ENCODE measurements around the gene MAFG. TPM values are rescaled to one million over a fixed set of nuclear protein-coding genes. Genes with fewer than 3 reads are reported as not detected.

The MAFG gene
- total RNA-seq, 1 experiment from 2014 or later, result 31.4 TPM

DNA sequence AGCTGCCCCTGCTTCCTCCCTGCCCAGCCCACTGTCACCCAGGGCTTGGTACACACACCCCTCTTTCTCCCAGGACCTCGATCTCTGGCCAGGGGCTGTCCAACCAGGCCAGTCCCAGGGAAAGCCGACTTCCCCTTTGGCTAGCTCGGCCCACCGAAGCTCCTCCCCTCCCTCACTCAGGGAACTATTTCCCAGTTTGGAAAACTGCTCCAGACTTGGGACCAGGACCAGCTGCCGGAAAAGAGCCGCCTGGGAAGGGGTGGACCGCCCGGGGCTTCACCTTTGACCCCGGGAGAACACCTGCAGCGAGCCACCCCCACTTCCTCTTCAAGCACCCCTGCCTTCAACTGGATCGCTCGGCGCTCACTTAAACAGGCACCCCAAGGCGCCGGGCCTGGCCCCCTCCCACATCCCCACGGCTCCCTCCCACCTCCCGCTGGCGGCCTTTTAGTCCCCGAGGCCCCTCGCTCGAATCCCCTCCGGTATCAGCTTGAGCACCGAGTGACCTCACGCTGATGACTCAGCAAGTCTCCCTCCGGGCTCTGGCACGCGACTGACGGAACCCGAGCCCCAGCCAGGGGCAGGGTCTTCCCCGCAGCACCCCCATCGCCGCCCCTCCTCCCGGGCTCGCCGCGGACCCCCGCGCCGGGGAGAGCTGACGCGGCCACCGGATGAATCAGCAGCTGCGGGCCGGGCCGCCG is 934 bp downstream of the MAFG start:
- H3K18ac ChIP-seq (ENCODE audit: insufficient read length, low read depth, low read length), result no peak overlapping the region
- no CpG with 5 or more reads among the region's 46 CpGs for WGBS (ENCODE audit: extremely low coverage, insufficient read length, low lambda C conversion rate)
- peak overlapping the region; percentile 31 to 96 (median 86); a peak in 4 of 7 replicates for H3K27ac Mint-ChIP-seq
- H2AK5ac ChIP-seq (ENCODE audit: insufficient read length, low read length), result no peak overlapping the region
- no peaks in the 10 kb centered on the region for H4K20me1 ChIP-seq (ENCODE audit: control insufficient read depth, insufficient read depth, insufficient read length)
- H4K8ac ChIP-seq (replicated peaks; ENCODE audit: insufficient read length, low read depth, low read length), result no peak overlapping the region
- H3K4ac ChIP-seq (ENCODE audit: low read depth, low read length), result no peak overlapping the region
- H3K79me1 ChIP-seq (ENCODE audit: insufficient read depth, low read depth, low read length, poor library complexity, severe bottlenecking), result peaks cover 5% of the 10 kb centered on the region
- H2BK12ac ChIP-seq (ENCODE audit: insufficient read length, low read depth, low read length), result no peak overlapping the region
- no peak overlapping the region for H2BK120ac ChIP-seq (ENCODE audit: low read depth, low read length, poor library complexity, severe bottlenecking)
- H4K5ac ChIP-seq (ENCODE audit: insufficient read length, low read depth, low read length), result no peak overlapping the region
- peaks cover 11% of the 10 kb centered on the region for H3K23me2 ChIP-seq (ENCODE audit: insufficient read length, low read depth, low read length, poor library complexity, severe bottlenecking)
- H3K9ac ChIP-seq (ENCODE audit: extremely low read depth, insufficient read length, low read length), result no peak overlapping the region
- H3K14ac ChIP-seq (ENCODE audit: insufficient read depth, low read length), result no peak overlapping the region
- H3K36me3 Mint-ChIP-seq (ENCODE audit: insufficient read depth in 1 of 3, low read depth in 3 of 3), result peaks cover 5 to 13% (median 8%) of the 10 kb centered on the region in 3 experiments; a peak in 6 of 7 replicates
- H3K27ac ChIP-seq (ENCODE audit: insufficient read length, low read depth, low read length), result no peak overlapping the region
- no peaks in the 10 kb centered on the region; the same call in 1 of the 2 replicates for H3K27me3 ChIP-seq (ENCODE audit: insufficient read depth, low read length)
- no peak overlapping the region for H2BK5ac ChIP-seq (ENCODE audit: insufficient read length, low read length)
- no peak overlapping the region for H3K23ac ChIP-seq (ENCODE audit: insufficient read length, low read depth, low read length)
- DNase-seq, result peak; percentile 77
- peaks cover 3% of the 10 kb centered on the region; the same call in 1 of the 2 replicates for H3K4me1 ChIP-seq (ENCODE audit: insufficient read depth, low read length)
- peaks cover 19% of the 10 kb centered on the region for H3K27me3 Mint-ChIP-seq (ENCODE audit: low read depth)
- no peaks in the 10 kb centered on the region for H3K9me3 ChIP-seq (ENCODE audit: control insufficient read depth, low read depth, low read length)
- H3K4me3 Mint-ChIP-seq, result peak overlapping the region; percentile 79 to 85
- no peak for TF ChIP-seq CTCF (conservative IDR thresholded peaks at IDR 0.05)
- no peak overlapping the region for H2BK15ac ChIP-seq (ENCODE audit: low read depth, low read length)
- peak overlapping the region; percentile 15 for H3K4me2 ChIP-seq (ENCODE audit: insufficient read depth, insufficient read length, low read length)
- H3K4me1 Mint-ChIP-seq, result peaks cover 32 to 38% of the 10 kb centered on the region in 2 experiments
- H3K56ac ChIP-seq (ENCODE audit: insufficient read length, low read depth, low read length), result no peak overlapping the region
- H2BK20ac ChIP-seq (ENCODE audit: low read depth, low read length, poor library complexity, severe bottlenecking), result no peak overlapping the region
- no peak overlapping the region for H4K91ac ChIP-seq (ENCODE audit: insufficient read length, low read depth, low read length)
- peaks cover 21% of the 10 kb centered on the region; the same call in 1 of the 2 replicates for H3K79me2 ChIP-seq (ENCODE audit: insufficient read depth, low read length)
- H3T11ph ChIP-seq (ENCODE audit: low read length), result no peak overlapping the region
- H2AFZ ChIP-seq (ENCODE audit: low read length), result no peak overlapping the region
- H3K9me3 Mint-ChIP-seq, result no peaks in the 10 kb centered on the region

Measured in H9 (cell line).